GM21390 (cell line): ENCODE measurements around the gene DESI2.

ENCODE experiments used
- ATAC-seq: cut with Tn5 transposase; IDR thresholded peaks from one replicate; pipeline ENCODE4 v1.9.1; 2021; ENCODE audit not compliant: unreplicated experiment

The DESI2 gene

DNA sequence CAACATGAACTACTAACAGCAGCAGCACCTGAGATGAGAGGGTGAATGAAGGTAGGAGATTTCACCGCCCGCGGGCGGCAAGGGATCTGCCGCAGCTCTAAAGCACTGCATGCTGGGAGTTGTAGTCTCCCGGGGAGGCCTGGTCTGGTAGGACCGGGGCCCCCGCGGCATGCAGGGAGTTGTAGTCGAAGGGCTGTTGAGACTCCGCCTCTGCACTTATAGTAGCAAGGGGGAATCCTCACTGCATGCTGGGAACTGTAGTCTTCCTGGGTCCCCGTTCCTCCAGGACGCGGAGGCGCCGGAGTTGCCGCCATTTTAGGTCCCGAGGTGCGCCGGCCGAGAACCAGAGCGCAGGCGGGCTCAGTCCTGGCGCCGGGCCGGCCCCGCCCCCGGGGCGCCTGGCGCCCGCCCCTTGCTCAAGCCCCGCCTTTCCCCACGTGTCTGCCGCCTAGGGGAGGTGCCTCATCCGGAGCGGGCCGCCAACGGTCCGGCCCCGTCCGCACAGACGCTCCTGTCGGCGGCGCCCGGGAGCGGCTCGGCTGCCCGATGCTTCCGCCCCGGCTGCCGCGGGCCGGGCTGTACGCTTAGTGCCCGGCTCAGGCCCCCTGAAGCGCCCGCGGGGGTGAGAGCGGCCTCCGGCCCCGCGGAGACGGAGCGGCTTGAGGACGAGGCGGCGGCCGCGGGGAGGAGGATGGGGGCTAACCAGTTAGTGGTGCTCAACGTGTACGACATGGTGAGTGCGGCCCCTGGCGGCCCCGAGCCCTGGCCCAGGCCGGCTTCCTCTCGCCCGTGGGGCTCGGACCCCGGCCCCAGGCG is at the start of gene DESI2:
TSS of gene DESI2 (plus strand) at position 504 of the 816 bp plus-strand sequence. CDS start at position 692, 188 bp downstream.
- ATAC-seq, result peak; percentile 94

DNA sequence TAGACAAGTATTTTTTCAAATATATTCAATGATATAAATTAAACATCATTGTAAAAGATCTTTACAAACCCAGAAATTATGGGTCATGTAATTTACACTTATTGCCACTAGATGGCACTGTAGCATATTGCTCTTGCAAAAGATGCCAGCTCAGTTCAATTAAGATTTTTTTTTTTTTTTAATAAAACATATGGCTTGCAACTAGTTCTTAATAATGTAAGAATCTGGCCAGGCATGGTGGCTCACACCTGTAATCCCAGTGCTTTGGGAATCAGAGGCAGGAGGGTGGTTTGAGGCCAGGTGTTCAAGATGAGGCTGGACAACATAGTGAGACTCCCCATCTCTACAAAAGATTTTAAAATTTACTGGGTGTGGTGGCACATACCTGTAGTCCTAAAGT is 49.4 kb upstream of the DESI2 start:
- no peak for ATAC-seq

DNA sequence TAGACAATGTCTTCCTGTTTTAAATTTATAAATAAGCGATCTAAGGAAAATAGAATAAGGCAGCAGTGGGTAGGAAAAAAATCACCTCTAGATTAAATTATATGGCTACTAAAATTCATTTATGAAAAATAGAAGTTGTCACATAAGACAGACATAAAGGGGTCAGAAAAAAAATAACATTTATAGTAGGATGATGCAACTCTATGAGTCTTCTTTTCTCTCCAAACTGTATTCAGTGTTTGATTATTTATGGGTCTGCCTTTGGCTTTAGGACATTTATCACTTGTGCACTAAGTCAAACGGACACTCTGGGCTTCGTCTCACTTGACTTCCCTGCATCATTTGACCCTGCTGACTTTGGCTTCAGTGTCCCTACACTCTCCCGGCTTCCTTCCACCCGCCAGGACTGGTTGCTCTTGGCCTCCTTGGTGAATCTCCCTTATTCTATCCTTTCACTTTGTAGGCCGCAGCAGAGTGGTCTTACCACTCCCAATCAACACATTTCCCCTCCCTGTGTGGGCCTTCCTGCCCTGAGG is 47.0 kb upstream of the DESI2 start:
- no peak for ATAC-seq

DNA sequence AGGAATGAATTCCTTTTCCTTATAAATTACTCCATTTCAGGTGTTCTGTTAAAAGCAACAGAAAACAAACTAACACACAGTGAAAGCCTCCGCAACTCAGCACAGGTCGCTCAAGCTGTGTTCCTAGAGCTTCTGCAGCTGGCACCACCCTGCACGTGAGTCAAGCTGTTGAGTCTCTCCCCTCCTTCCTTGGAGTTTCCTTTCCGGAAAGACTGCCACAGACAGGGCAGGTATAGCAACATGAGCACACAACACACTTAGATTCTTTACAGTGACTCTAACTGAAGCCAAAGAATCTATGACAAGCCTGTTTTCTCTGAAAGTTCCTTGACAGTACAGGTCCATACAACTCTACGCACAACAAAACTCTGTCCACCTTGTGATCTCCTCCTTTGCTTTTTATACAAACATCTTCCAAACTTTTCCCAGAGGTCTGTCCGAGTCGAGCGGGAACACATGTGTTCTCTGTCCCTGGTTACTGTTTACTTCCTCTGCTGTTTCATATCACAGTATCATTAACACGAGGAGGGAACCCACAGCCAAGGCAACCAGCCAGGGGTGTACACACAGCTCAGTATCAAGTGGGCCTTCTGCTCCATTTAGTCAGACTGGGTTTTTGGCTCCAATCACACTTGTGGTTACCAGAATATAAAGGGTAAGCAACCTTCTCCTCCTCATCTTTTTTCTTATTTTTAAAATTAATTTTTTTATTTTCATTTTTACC is 38.7 kb upstream of the DESI2 start:
- ATAC-seq, result no peak

DNA sequence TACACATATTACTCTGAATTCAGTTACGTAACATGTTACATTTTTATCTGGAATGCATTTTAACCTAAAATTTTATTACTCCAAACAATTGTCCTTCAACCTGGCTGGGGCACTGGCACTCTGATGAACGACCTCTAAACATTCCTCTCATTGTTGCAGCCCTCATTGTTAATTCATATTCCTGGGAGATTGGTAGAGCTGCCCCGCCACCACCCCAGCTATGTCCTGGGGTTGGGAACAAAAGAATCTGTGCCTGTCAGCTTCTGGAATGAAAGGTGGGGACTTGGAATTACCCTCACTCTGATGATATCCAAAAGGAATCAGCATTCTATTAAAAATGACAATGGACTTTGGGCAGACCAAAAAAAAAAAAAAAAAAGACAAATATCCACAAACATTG is 38.0 kb upstream of the DESI2 start:
- no peak for ATAC-seq

DNA sequence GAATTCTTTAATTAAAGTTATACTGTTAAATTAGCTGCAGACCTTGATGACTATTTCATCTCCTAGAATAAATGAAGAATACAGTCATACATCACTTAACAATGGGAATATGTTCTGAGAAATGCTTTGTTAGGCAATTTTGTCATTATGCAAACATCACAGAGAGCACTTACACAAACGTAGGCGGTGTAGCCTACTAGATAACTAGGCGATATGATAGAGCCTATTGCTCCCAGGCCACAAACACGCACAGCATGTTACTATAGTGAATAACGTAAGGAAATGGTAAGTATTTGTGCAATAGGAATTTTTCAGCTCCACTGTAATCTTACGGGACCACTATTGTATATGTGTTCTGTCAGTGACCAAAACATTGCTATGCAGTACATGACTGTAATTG is 37.6 kb upstream of the DESI2 start:
- no peak for ATAC-seq

DNA sequence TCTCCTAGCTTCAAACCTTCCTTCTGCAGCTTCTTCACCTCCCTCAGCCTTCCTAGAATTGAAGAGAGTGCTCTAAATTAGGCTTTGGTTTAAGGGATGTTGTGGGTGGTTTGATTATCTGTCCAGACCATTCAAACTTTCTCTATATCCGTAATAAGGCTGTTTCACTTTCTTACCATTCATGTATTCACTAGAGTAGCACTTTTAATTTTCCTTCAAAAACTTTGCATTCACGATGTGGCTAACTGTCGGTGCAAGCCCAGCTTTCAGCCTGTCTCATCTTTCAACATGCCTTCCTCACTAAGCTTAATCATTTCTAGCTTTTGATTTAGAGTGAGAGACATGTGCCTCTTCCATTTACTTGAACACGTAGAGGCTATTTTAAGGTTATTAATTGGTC is 26.2 kb upstream of the DESI2 start:
- no peak for ATAC-seq

DNA sequence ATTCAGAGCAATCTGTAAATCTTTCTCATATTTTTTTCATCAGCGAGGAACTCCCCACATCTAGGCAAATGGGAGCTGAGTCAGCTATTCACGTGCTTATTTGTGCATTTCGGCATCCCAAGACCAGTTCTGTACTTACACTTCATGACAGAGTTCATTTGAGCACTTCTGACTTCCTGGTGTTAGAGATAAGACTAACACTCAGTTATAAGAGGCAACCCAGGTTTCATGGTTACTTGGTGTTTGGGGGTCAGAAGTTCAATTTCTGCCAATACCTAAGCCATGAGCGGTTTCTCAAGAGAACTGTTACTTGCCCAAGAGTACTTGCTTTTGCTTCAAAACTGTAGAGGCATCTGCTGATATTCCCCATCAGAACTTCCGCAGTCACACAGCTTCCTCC is 24.1 kb upstream of the DESI2 start:
- ATAC-seq, result no peak

DNA sequence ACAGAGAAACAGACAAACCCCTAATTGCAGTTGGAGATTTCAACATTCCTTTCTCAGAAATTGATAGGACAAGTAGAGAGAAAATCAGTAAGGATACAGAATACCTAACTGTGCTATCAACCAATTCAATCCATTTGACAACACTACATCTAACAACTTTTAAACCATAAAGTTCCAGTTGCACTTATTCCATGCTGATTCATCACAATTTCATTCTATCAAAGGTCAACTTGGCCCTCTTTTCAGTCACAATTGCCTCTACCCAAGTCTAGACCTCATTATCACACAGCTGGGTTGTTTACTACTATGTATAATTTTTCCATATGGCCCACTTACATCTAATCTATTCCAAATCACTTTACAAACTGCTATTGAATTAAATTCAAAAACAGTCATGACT is 19.8 kb upstream of the DESI2 start:
- no peak for ATAC-seq

DNA sequence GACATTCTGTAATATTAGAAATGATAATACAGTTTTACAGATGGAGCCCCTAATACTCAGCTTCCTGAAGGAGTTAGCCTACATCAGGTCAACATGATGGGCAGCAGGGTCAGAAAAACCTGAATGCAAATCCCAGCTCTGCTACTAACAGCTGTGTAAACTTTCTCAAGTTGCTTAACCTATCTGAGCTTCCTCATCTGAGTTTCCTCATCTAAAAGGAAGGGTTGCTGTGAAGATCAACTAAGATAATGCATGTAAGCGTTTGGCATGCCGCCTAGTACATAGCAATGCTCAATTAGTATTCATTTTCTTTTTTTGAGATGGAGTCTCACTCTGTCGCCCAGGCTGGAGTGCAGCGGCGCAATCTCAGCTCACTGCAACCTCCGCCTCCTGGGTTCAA is 18.4 kb upstream of the DESI2 start:
- ATAC-seq, result no peak

DNA sequence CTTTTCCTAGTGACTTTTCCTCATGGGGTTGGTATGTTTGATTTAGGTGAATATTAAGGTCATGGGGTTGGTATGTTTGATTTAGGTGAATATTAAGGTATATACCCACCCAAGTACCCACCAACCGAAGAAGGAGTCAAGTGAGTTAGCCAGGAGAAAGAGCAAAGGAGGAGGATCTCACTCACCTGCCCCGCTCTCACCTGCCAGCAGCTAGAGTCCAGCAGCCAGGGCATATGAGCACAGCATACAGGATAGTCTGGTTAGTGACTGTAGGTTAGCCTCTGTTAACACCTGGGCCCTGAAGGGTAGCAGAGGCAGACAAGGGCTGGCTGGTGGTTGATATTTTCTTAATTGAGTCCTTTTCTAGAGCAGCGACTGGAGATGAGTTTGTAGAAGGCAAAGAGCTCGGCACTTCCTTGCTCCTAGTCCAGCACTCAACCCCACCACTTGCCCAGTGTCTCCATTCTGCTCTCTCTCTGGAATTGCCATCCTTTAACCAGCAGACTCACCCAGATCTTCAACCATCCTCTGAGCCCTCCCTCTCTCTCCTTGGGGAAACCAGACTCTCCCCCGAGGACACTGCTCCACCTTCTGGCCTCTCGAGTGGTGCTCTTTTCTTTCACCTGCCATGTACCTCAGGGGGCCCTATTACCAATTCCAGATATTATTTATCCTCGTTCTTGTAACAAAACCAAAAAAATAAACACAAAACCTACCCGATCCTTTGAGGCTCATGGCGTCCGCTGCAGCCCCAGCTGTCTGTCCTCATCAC is 16.3 kb upstream of the DESI2 start:
- no peak for ATAC-seq

DNA sequence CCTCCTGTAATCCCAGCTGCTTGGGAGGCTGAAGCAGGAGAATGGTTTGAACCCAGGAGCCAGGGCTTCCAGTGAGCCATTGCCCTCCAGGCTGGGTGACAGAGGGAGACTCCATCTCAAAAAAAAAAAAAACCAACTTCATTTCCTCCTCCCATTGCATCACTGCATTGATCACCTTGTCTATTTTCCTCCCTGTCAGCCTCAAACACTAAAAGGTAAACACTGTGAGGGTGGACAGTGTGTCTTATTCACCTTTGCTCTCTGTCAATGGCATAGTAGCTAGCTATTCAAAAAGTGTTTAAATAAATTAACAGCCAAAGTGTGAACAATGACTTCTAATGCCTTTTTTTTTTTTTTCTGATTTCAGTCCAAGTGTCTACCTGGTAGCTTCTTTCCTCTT is 13.4 kb upstream of the DESI2 start:
- ATAC-seq, result no peak

DNA sequence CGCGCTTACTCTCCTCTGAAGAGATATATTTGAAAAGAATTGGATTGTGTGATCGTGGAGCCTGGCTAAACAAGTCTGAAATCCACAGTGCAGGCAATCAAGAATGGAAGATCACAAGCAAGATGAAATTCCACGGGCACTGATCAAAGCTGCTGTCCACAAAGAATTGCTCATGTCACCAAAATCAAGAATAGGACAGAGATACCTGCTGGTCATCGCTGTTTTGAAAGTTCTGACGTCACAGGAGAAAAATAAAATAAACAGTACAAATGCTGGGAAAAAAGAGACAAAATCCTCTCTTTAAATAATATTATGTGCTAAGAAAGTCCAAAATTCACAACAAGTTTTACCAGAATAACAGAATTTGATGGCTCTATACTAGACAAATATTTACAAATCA is 12.0 kb upstream of the DESI2 start:
- no peak for ATAC-seq

DNA sequence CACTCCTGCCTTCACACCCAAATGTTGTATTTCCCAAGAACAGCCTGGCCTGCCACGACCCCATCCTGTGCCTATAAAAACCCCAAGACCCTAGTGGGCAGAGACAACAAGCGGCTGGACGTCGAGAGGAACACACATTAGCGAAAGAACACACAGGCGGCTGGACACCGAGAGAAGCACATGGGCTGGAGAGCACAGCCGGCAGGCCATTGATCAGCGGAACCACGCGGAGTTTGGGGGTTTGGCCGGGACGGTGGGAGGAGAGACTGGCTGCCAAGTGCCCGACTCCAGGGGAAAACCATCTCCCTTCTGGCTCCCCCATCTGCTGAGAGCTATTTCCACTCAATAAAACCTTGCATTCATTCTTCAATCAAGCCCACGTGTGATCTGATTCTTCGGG is 10.4 kb upstream of the DESI2 start:
- no peak for ATAC-seq

DNA sequence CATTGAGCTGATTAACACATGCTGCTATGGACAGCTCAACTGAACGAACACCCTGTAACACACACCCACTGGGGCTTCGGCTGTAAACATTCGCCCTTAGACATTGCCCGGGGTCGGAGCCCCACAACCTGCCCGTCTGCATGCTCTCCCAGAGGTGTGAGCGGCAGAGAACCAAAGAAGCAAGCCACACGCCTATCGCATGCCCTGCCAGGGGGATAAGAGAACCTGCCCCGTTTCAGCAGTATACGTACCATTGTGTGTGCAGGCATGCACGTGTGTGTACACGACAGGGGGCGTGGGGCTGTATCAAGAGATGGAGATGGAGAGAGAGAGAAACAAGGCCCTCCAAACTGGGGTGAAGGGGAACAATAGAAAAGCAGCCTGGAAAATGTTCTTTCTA is 9.9 kb upstream of the DESI2 start:
- no peak for ATAC-seq

DNA sequence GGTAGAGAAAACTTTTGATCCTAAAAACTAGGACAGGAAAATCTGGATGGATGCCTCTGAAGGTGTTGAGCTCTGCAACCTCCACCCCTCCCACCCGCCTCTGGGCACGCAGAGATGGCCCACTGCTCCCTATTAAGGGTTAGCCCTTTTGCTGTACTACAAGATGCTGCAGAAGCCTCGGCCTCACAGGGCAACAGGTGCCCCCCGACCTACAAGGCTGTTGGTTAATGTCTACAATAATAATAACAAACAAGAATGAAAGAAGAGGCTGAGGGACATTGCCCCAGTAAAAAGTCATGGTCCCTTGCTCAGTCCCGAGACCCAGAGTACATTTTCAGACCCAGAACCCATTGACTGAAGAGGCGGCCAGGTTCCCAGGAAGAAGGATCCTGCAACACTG is 7.5 kb upstream of the DESI2 start:
- ATAC-seq, result no peak

DNA sequence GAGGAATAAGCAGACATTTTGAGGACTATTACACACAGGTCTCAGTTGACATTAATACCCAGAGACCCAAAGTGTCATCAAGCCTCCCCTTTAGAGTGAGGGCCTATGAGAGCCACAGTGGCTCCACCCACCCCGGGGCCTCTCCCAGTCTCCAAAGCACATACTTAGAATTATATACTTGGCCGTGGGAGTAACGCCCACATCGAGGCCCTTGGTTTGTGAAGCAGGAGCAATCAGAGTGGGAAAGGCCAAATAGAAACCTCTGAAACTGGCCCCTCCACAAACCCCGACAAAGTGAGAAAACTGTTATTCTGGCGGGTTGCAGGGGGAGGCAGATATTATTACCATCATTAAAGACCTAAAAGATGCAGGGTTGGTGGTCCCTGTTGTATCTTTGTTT is 7.0 kb upstream of the DESI2 start:
- no peak for ATAC-seq

DNA sequence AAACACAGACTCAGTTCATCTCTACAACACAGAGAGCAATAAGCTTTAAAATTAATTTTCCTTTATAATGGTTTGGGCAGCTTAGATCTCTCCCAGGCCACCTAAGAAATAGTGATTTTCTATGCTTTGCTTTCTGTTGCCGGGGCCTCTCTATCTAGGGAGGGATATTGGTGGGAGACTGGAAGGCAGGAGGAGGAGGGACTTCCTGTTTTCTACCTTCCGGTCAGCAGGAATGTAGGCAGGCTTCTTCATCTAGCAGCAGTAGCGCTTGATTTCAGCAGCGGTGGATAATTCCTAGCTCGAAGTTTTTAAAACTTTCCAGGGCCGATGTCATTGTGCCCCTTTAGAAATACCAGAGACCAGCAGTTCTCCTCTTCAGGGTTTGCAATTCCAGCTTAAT is 5.1 kb upstream of the DESI2 start:
- ATAC-seq, result no peak

DNA sequence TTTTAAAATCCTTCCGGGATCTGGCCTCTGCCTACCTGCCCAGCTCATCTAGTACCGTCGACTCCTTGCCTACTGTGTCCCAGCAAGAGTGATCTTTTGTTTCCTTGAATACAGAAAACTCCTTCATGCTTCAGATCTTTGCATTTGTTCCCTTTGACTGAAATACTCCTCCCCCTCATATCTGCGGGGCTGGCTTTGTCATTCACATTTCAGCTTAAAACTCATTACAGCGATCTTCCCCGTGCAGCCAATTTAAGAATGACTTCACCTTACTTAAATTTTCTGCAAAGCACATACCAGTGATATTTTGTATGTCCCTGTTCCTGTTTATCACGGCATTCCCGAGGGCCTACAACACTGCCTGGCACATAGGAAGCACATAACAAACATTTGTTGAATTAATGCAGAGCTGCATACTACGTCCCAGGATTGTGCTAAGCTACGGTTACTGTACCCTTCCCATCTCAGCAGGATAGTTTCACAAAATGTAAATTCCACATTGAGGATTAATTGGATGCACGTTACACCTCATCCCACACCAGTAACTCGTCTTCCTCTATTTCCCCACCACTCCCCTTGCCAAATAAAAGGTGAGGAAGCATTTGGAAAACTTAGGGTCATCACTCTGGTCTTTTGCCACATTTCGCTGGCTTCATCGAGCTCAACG is 837 bp upstream of the DESI2 start:
- ATAC-seq, result no peak

DNA sequence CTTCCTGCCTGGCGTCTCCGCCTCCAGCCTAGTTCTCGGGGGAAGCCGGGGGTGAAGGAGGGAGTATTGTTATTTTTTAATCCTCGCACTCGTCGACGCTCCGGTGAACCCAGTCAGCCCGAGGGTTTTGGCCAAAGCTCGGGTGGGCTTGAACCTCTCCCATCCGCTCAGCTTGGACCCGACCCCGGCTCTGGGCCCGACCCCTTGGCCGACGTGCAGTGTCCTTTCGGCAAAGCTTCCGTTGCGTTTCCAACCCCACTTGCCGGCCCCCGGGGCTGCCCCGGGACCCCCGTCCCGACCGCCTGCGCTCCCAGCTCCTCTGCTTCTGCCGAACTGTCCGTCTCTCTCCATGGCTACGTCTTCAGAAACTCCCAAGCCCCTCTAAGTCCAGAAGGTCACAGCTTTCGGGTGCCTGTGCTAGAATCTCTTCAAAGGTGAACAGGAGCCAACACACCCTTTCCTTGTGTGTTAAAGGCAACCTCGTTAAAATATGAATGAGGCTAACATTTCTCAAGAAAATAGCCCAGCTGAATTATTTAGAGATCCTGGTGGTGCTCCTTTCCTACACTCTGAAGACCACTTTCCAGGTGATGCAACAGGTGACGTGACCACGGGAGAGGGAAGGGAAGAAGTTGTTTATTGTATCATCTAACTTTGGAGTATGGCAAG is 647 bp downstream of the DESI2 start:
- no peak for ATAC-seq
